Retinal pigment epithelial cell (primary cell): Measurements from ENCODE around the gene SREBF1.

Source experiments
- DNase-seq: peaks from one replicate; pipeline ENCODE4 v3.0.0-alpha.2; 2010; ENCODE audit warnings: low read depth
- H3K4me3 ChIP-seq: 2 replicates; pipeline ENCODE4 v1.5.1; 2011; ENCODE audit warnings: mild to moderate bottlenecking, low read length, control low read depth, moderate library complexity
- CTCF ChIP-seq: conservative IDR thresholded peaks from 2 replicates; pipeline ENCODE4 v1.5.1; 2011; ENCODE audit warnings: low read depth, low read length, control low read depth, inconsistent platforms

SREBF1 gene

GRCh38 chr17:17805575-17805974, 31.2 kb downstream of the SREBF1 start:
- TF ChIP-seq CTCF: no peak
- no peak for DNase-seq

GRCh38 chr17:17804007-17804406, 32.8 kb downstream of the SREBF1 start:
- no peak for DNase-seq
- TF ChIP-seq CTCF: no peak
- no peak overlapping the region for H3K4me3 ChIP-seq

More at GRCh38 chr17:17805575-17805974, 31.2 kb downstream of the SREBF1 start:
- no peak overlapping the region for H3K4me3 ChIP-seq

- no peak for TF ChIP-seq CTCF
- no peak overlapping the region for H3K4me3 ChIP-seq
- DNase-seq: no peak
These were observed 34.8 kb downstream of the SREBF1 start for GRCh38 chr17:17801800-17802481.

- DNase-seq: no peak
- no peak overlapping the region for H3K4me3 ChIP-seq
- TF ChIP-seq CTCF: no peak
These were observed 36.2 kb downstream of the SREBF1 start for GRCh38 chr17:17800504-17801021.

GRCh38 chr17:17798573-17799255, 38.1 kb downstream of the SREBF1 start:
- TF ChIP-seq CTCF: no peak
- DNase-seq: no peak
- H3K4me3 ChIP-seq: no peak overlapping the region

- H3K4me3 ChIP-seq: no peak overlapping the region
- TF ChIP-seq CTCF: no peak
These were observed 38.7 kb downstream of the SREBF1 start for GRCh38 chr17:17798010-17798556.

More at GRCh38 chr17:17798010-17798556, 38.7 kb downstream of the SREBF1 start:
- DNase-seq: no peak
